ENCODE measurements around the gene RAP2B. TPM values are rescaled to one million over a fixed set of nuclear protein-coding genes. Genes with fewer than 3 reads are reported as not detected.

The RAP2B gene
- total and polyA plus RNA-seq, 7 experiments from 2014 or later: 10.6 to 30.3 (median 24.3) TPM

- H3K9me3 ChIP-seq (ENCODE audit: control insufficient read depth in 2 of 3, low read length in 3 of 3): no peaks in the 10 kb centered on the region
- no peak overlapping the region for H3K4me3 Mint-ChIP-seq
- H3K27me3 Mint-ChIP-seq: no peaks in the 10 kb centered on the region
- peak overlapping the region in 2 of 9 donors; percentile 25 to 31 for H3K27ac Mint-ChIP-seq
- peaks cover 35 to 71% (median 56%) of the 10 kb centered on the region in 7 donors for H3K4me1 Mint-ChIP-seq
- intact Hi-C loops (cut with micrococcal nuclease): loop anchor here (5.0 to 10.0 kb wide), 7 partner anchors 342 to 1965 kb away; partner anchors contain the start of gene GPR171 (in 1 of the 2)
- H3K27me3 ChIP-seq (ENCODE audit: control insufficient read depth in 2 of 2, insufficient read depth in 2 of 2, low read length in 2 of 2): no peaks in the 10 kb centered on the region
- no peaks in the 10 kb centered on the region for H3K36me3 ChIP-seq (ENCODE audit: control insufficient read depth in 2 of 3, insufficient read depth in 3 of 3, low read length in 3 of 3)
- DNase-seq: no peak
- no peak overlapping the region for H3K27ac ChIP-seq (ENCODE audit: low read depth, low read length)
- H3K9me3 Mint-ChIP-seq: no peaks in the 10 kb centered on the region
- ATAC-seq: no peak
- H3K4me1 ChIP-seq (ENCODE audit: control insufficient read depth in 2 of 2, insufficient read depth in 2 of 2, low read length in 2 of 2): peaks cover 26% of the 10 kb centered on the region in 2 donors
- POLR2A ChIA-PET: interaction anchor here (0.7 to 1.0 kb wide), 2 partner anchors 9 to 415 kb away, joined by 3 to 4 read pairs; no protein-coding TSS in a partner anchor
- peaks cover 0 to 18% (median 0%) of the 10 kb centered on the region in 5 donors for H3K36me3 Mint-ChIP-seq
- CTCF ChIA-PET: interaction anchor here (0.6 to 2.5 kb wide), 3 partner anchors 40 to 121 kb away, joined by 3 to 10 read pairs (median 5); no protein-coding TSS in a partner anchor
- no peak overlapping the region for H3K4me3 ChIP-seq (ENCODE audit: low read length)
Observed at GRCh38 chr3:153169793-153170383, 7.9 kb downstream of the RAP2B start.

DNA sequence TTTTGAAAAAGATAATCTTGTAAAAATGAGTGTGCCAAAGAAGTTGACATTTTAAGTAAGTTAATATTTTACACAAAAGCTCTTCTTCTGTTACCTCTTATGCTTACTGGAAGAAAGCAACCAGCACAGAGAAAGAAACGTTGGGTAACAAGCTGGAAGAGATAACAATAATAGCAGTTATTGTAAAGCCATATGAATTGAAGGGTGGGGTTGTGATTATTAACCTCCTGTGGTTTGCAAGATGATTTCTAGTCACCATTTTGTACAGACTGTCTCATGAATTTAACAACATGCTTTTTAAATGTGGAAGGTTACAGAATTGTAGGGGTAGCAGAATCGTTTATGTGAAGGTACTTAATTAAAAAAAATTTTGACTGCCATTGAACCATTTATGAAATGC lies 9.2 kb downstream of the RAP2B start:
- Mint-ChIP-seq H3K27me3 (no peaks in the 10 kb centered on the region), H3K4me1 (peaks cover 21 to 58% (median 42%) of the 10 kb centered on the region in 7 donors), H3K36me3 (peaks cover 0 to 16% (median 2%) of the 10 kb centered on the region in 5 donors), H3K9me3 (no peaks in the 10 kb centered on the region), H3K27ac (no peak overlapping the region), H3K4me3 (no peak overlapping the region)
- POLR2A ChIA-PET: interaction anchor here (0.5 to 2.1 kb wide), 2 partner anchors 9 to 17 kb away, joined by 3 to 19 read pairs; partner anchors contain the start of gene RAP2B
- Histone ChIP-seq H3K36me3 (ENCODE audit: control insufficient read depth in 2 of 3, insufficient read depth in 3 of 3, low read length in 3 of 3) (no peaks in the 10 kb centered on the region), H3K27me3 (ENCODE audit: control insufficient read depth in 2 of 2, insufficient read depth in 2 of 2, low read length in 2 of 2) (no peaks in the 10 kb centered on the region), H3K4me3 (ENCODE audit: low read length) (no peak overlapping the region), H3K27ac (ENCODE audit: low read depth, low read length) (no peak overlapping the region), H3K4me1 (ENCODE audit: control insufficient read depth in 2 of 2, insufficient read depth in 2 of 2, low read length in 2 of 2) (peaks cover 14 to 19% of the 10 kb centered on the region in 2 donors), H3K9me3 (ENCODE audit: control insufficient read depth in 2 of 3, low read length in 3 of 3) (no peaks in the 10 kb centered on the region)
- CTCF ChIA-PET: interaction anchor here (0.6 to 2.3 kb wide), 5 partner anchors 7 to 119 kb away, joined by 3 to 9 read pairs (median 3); no protein-coding TSS in a partner anchor
- no peak for DNase-seq
- no peak for ATAC-seq
- intact Hi-C loops (cut with micrococcal nuclease): no loop called here

DNA sequence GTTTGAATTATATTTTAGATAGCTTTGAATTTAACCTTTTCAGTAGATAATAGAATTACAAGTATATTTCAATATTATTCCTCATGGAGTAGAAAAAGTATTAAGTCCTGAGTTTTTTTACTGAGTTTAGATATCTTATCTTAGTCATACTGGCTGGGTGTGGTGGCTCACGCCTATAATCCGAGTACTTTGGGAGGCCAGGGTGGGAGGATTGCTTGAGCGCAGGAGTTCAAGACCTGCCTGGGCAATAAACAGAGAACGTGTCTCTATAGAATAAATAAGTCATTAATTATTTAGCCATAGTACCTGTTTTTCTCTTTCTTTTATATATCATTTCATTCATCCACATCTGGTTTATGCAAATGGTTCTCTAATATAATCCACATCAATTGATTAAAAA lies 9.9 kb downstream of the RAP2B start:
- Mint-ChIP-seq H3K27ac (peak overlapping the region in 1 of 9 donors; percentile 49), H3K36me3 (peaks cover 0 to 19% (median 5%) of the 10 kb centered on the region in 5 donors), H3K9me3 (peaks cover 0 to 4% (median 0%) of the 10 kb centered on the region in 11 donors), H3K4me1 (peaks cover 16 to 51% (median 35%) of the 10 kb centered on the region in 7 donors), H3K27me3 (no peaks in the 10 kb centered on the region), H3K4me3 (no peak overlapping the region)
- ATAC-seq (no peak), DNase-seq (no peak)
- ChIA-PET POLR2A (interaction anchor here (0.5 to 2.1 kb wide), 3 partner anchors 10 to 18 kb away, joined by 3 to 19 read pairs (median 3); partner anchors contain the start of gene RAP2B), CTCF (interaction anchor here (0.6 to 2.3 kb wide), 4 partner anchors 8 to 132 kb away, joined by 3 to 9 read pairs (median 5); no protein-coding TSS in a partner anchor)
- no peak overlapping the region for H3K4me3 ChIP-seq (ENCODE audit: low read length)
- no peaks in the 10 kb centered on the region for H3K36me3 ChIP-seq (ENCODE audit: control insufficient read depth in 2 of 3, insufficient read depth in 3 of 3, low read length in 3 of 3)
- H3K27me3 ChIP-seq (ENCODE audit: control insufficient read depth in 2 of 2, insufficient read depth in 2 of 2, low read length in 2 of 2): no peaks in the 10 kb centered on the region
- no peak overlapping the region for H3K27ac ChIP-seq (ENCODE audit: low read depth, low read length)
- no peaks in the 10 kb centered on the region for H3K9me3 ChIP-seq (ENCODE audit: control insufficient read depth in 2 of 3, low read length in 3 of 3)
- H3K4me1 ChIP-seq (ENCODE audit: control insufficient read depth in 2 of 2, insufficient read depth in 2 of 2, low read length in 2 of 2): peaks cover 8 to 12% of the 10 kb centered on the region in 2 donors
- intact Hi-C loops (cut with micrococcal nuclease): no loop called here

GRCh38 chr3:153172796-153173757 lies 11.1 kb downstream of the RAP2B start:
- no peaks in the 10 kb centered on the region for H3K27me3 ChIP-seq (ENCODE audit: control insufficient read depth in 2 of 2, insufficient read depth in 2 of 2, low read length in 2 of 2)
- Mint-ChIP-seq H3K4me1 (peaks cover 5 to 39% (median 24%) of the 10 kb centered on the region in 7 donors), H3K9me3 (peaks cover 0 to 4% (median 0%) of the 10 kb centered on the region in 11 donors), H3K36me3 (peaks cover 0 to 14% (median 8%) of the 10 kb centered on the region in 5 donors), H3K27ac (peak overlapping the region in 5 of 9 donors; percentile 7 to 54 (median 21)), H3K27me3 (no peaks in the 10 kb centered on the region), H3K4me3 (no peak overlapping the region)
- ChIA-PET POLR2A (interaction anchor here (0.7 to 2.8 kb wide), 3 partner anchors 11 to 16 kb away, joined by 3 to 19 read pairs (median 17); partner anchors contain the start of gene RAP2B), CTCF (interaction anchor here (0.6 to 2.3 kb wide), 3 partner anchors 12 to 418 kb away, joined by 3 to 9 read pairs (median 6); no protein-coding TSS in a partner anchor)
- ATAC-seq (no peak), DNase-seq (no peak)
- H3K4me3 ChIP-seq (ENCODE audit: low read length): no peak overlapping the region
- H3K36me3 ChIP-seq (ENCODE audit: control insufficient read depth in 2 of 3, insufficient read depth in 3 of 3, low read length in 3 of 3): no peaks in the 10 kb centered on the region
- H3K9me3 ChIP-seq (ENCODE audit: control insufficient read depth in 2 of 3, low read length in 3 of 3): no peaks in the 10 kb centered on the region
- intact Hi-C loops (cut with micrococcal nuclease): no loop called here
- no peak overlapping the region for H3K27ac ChIP-seq (ENCODE audit: low read depth, low read length)
- H3K4me1 ChIP-seq (ENCODE audit: control insufficient read depth in 2 of 2, insufficient read depth in 2 of 2, low read length in 2 of 2): peaks cover 0 to under 1% of the 10 kb centered on the region in 2 donors

DNA sequence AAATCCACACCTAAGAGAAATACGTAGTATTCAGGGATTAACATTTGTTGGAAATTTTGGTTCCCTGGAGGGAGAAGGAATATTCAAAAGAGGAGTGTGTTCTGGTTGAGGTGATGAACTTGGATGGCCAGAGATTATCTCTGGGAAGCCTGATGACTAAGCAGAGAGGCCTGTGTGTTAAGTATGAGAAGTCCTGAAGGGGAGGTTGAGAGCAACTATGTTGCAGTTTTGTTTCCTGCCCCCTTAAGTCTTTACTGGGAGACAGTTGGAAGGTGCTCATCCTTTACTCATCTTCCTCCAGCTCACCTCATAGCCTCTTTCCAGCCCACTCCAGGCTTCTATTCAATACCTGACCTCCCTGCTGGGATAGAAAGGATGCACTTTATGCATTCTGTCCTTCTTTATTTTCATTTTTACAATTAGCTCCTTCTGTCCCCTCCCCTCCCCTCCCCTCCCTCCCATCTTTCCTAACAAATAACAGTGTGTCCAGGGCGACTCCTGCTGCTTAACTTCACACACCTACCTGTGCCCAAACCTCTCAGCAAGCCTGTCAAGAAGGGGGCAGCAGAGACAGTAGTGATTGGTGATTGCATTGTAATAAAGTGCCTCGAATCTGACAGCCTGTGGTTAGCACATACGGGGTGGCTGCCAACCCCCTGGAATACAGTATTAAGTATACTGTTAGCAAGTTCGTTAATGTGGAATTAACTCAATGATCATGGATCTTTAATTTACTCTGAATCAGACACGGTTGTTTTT lies 11.9 kb downstream of the RAP2B start:
- Mint-ChIP-seq H3K4me3 (no peak overlapping the region), H3K36me3 (peaks cover 0 to 17% (median 10%) of the 10 kb centered on the region in 5 donors), H3K4me1 (peaks cover 5 to 32% (median 17%) of the 10 kb centered on the region in 7 donors), H3K27me3 (no peaks in the 10 kb centered on the region), H3K27ac (peak overlapping the region in 4 of 9 donors; percentile 10 to 62 (median 54)), H3K9me3 (peaks cover 0 to 4% (median 0%) of the 10 kb centered on the region in 11 donors)
- DNase-seq (no peak), ATAC-seq (peak; percentile 37)
- Histone ChIP-seq H3K4me1 (ENCODE audit: control insufficient read depth in 2 of 2, insufficient read depth in 2 of 2, low read length in 2 of 2) (no peaks in the 10 kb centered on the region), H3K4me3 (ENCODE audit: low read length) (no peak overlapping the region), H3K27ac (ENCODE audit: low read depth, low read length) (no peak overlapping the region), H3K36me3 (ENCODE audit: control insufficient read depth in 2 of 3, insufficient read depth in 3 of 3, low read length in 3 of 3) (no peaks in the 10 kb centered on the region), H3K9me3 (ENCODE audit: control insufficient read depth in 2 of 3, low read length in 3 of 3) (no peaks in the 10 kb centered on the region), H3K27me3 (ENCODE audit: control insufficient read depth in 2 of 2, insufficient read depth in 2 of 2, low read length in 2 of 2) (no peaks in the 10 kb centered on the region)
- intact Hi-C loops (cut with micrococcal nuclease): no loop called here
- POLR2A ChIA-PET: interaction anchor here (0.7 to 2.8 kb wide), 2 partner anchors 12 to 116 kb away, joined by 3 to 17 read pairs; partner anchors contain the start of gene RAP2B
- CTCF ChIA-PET: interaction anchor here (1.1 kb wide), 1 partner anchor 36 kb away, joined by 3 read pairs; no protein-coding TSS in a partner anchor

All from naive thymus-derived CD4-positive, alpha-beta T cell (primary cell).